Upper lobe of right lung (tissue), 1 donor: ENCODE measurements around the gene RASL11B. TPM values are rescaled to one million over a fixed set of nuclear protein-coding genes. Genes with fewer than 3 reads are reported as not detected.

Experiments
- ATAC-seq: fragments of 200-7000 bp; cut with Tn5 transposase; one replicate; pipeline ENCODE4 v1.9.1; 2020; ENCODE audit warnings: mild to moderate bottlenecking, moderate library complexity
- DNase-seq: peaks from one replicate; pipeline ENCODE4 v3.0.0-alpha.2; 2020
- H3K27ac ChIP-seq: fragments of 200-600 bp; one replicate; pipeline ENCODE4 v1.8.0; 2022
- H3K27me3 ChIP-seq: fragments of 200-600 bp; one replicate; pipeline ENCODE4 v1.8.0; 2022; ENCODE audit warnings: mild to moderate bottlenecking
- H3K36me3 ChIP-seq: fragments of 200-600 bp; one replicate; pipeline ENCODE4 v1.8.0; 2022
- H3K4me1 ChIP-seq: fragments of 200-600 bp; one replicate; pipeline ENCODE4 v1.8.0; 2022
- H3K4me3 ChIP-seq: fragments of 200-600 bp; one replicate; pipeline ENCODE4 v1.8.0; 2022; ENCODE audit warnings: mild to moderate bottlenecking
- H3K9me3 ChIP-seq: fragments of 200-600 bp; one replicate; pipeline ENCODE4 v1.8.0; 2022
- intact Hi-C: fragments of 100-400 bp; cut with DNase I; formaldehyde crosslinking; loops from one replicate; pipeline ENCODE4 v1.11.0; 2022
- total RNA-seq: library from RNA; stranded (reverse); fragmentation: NEBNext Ultra II Directional; extraction: Animal tissue kit (Norgen Biotek cat#: 25700); gene quantifications from one replicate; pipeline ENCODE4 v1.2.1, GENCODE V29; 2021
- TF ChIP-seq, protein P1 (sequence below): fragments of 200-600 bp; IDR thresholded peaks from one replicate; pipeline ENCODE4 v1.8.0; 2022; ENCODE audit warnings: antibody characterized with exemption
- donor health status: DM: no; HTN: yes; CAD: no; lungs with severe emphysema.

Gene RASL11B
- total RNA-seq, 1 donor from 2014 or later = 2.2 TPM

DNA sequence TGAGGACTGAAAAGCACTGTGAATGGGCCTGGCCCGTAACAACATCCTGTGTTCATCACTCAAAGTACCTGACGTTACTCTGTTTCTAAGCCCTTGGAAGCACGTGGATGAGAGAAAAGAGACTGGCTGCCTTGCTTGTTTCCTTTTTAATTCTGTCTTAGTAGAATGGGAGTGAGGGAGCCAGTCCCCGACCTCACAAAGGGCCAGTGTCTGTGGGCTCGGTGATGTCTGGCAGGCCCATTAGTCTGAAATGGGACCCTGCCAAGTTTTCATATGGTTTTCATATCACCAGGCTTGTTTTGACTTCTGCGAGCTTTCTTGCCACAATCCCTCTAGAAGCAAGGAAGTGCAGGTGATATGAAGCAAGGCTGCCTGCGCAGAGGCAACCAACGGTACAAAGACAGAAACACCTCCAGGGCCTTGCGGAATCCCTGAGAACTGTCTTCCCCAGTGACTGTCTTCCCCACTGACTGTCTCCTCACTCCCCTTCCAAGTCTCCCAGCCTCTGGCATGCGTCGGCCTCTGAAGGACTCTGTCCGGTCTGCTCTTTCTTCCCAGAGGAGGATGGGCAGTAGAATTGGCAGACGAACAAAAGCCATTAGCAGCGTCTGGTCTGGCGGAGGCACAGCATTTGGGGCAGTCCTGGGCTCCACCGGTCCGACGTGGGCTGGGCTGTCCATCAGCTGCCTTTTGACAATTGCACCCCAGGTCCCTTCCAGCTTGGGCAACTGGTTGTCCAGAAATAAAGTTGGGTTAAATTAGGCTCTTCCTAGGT is 20.2 kb upstream of the RASL11B start:
- H3K27ac ChIP-seq = no peak overlapping the region

DNA sequence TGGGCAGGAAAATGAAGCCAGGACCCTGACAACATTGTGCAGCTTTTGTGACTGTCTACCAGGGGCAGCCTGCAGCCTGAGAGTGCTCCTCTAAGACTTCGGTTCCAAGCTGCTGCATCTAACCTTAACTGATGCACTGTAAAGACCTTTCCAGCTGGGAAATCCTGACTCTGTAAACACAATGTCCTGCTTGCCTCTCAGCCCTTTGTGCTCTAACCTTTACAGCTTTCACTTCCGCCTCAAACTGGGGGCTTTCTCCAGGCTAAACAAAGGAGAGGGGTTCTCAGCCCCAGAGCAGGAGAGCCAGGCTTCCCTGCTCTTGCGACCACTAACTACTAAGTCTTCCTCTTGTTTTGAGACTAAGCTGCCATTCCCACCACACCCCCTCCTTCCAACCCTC is 19.3 kb upstream of the RASL11B start:
- TF ChIP-seq, protein P1, sequence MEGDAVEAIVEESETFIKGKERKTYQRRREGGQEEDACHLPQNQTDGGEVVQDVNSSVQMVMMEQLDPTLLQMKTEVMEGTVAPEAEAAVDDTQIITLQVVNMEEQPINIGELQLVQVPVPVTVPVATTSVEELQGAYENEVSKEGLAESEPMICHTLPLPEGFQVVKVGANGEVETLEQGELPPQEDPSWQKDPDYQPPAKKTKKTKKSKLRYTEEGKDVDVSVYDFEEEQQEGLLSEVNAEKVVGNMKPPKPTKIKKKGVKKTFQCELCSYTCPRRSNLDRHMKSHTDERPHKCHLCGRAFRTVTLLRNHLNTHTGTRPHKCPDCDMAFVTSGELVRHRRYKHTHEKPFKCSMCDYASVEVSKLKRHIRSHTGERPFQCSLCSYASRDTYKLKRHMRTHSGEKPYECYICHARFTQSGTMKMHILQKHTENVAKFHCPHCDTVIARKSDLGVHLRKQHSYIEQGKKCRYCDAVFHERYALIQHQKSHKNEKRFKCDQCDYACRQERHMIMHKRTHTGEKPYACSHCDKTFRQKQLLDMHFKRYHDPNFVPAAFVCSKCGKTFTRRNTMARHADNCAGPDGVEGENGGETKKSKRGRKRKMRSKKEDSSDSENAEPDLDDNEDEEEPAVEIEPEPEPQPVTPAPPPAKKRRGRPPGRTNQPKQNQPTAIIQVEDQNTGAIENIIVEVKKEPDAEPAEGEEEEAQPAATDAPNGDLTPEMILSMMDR = no peak
- DNase-seq = no peak
- H3K27me3 ChIP-seq = no peaks in the 10 kb centered on the region
- H3K9me3 ChIP-seq = no peaks in the 10 kb centered on the region
- no peaks in the 10 kb centered on the region for H3K36me3 ChIP-seq
- no peak for ATAC-seq
- intact Hi-C loops = no loop called here
- no peak overlapping the region for H3K4me3 ChIP-seq
- H3K27ac ChIP-seq = no peak overlapping the region
- no peaks in the 10 kb centered on the region for H3K4me1 ChIP-seq

More for the DNA sequence above, 20.2 kb upstream of the RASL11B start:
- Histone ChIP-seq H3K4me3 (no peak overlapping the region), H3K36me3 (no peaks in the 10 kb centered on the region), H3K4me1 (no peaks in the 10 kb centered on the region), H3K9me3 (no peaks in the 10 kb centered on the region), H3K27me3 (no peaks in the 10 kb centered on the region)
- ATAC-seq (peak; percentile 23), DNase-seq (no peak)
- intact Hi-C loops = no loop called here
- TF ChIP-seq, protein P1 = no peak

DNA sequence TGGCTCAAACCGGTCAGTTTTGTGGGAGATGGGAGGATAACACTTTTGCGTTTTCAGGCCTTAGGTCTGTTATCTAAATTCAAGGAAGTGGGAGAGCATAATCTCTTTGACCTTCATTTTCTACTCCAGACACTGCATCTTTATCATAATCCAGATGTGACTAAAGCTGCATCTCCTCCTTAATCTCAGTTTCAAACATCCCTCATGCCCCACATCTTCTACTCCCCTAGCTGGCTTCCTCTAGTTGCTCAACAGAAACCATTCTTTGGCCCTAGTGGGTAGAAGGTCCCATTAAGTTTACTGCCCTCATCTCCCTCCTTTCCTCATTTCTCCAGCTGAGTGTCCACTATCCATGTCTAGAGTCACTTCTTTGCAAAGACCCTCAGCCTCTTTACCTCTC is 18.8 kb upstream of the RASL11B start:
- TF ChIP-seq, protein P1 = no peak
- Histone ChIP-seq H3K4me1 (no peaks in the 10 kb centered on the region), H3K36me3 (no peaks in the 10 kb centered on the region), H3K9me3 (no peaks in the 10 kb centered on the region), H3K27me3 (no peaks in the 10 kb centered on the region), H3K4me3 (no peak overlapping the region), H3K27ac (no peak overlapping the region)
- DNase-seq = no peak
- ATAC-seq = no peak
- intact Hi-C loops = no loop called here

DNA sequence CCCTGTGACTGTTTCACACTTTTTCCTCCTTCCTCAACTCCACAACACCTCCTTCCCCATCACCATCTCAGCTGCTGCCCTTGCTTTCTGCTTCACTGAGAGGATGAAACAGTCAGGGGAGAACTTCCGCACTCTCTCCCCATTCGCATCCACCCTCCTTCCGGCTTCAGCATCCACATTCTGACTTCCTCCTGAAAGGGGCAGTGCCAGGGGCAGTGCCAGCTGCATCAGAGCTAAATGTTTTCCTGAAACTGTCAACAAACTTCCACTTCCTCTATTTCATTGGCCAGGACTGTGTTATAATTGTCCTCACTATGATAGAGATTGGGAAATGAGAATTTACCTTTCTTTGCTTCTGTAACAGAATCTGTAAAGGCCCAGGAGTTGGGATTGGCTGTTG is 18.2 kb upstream of the RASL11B start:
- DNase-seq (no peak), ATAC-seq (peak; percentile 76)
- Histone ChIP-seq H3K4me1 (no peaks in the 10 kb centered on the region), H3K27me3 (no peaks in the 10 kb centered on the region), H3K27ac (no peak overlapping the region), H3K9me3 (no peaks in the 10 kb centered on the region), H3K36me3 (no peaks in the 10 kb centered on the region), H3K4me3 (no peak overlapping the region)
- TF ChIP-seq, protein P1 = no peak
- intact Hi-C loops = no loop called here

DNA sequence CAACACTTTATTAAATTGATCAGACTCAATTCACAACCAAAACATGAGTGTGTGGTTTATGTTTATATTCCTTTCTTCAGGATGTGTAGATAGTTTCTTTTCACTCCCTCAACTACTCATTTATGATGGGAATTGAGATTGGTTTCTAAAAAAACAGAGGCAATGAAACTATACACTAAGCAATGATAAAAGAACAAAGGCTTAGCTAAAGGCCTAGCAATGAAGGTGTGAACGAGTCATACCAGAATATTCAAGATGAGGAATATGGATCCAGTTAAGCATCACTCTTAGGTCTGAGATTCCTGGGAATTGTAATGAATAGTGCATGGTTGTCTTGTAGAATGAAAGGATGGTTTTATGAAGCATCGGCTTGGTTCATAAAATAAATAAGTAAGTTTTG is 17.5 kb upstream of the RASL11B start:
- no peaks in the 10 kb centered on the region for H3K4me1 ChIP-seq
- ATAC-seq (no peak), DNase-seq (no peak)
- H3K9me3 ChIP-seq = no peaks in the 10 kb centered on the region
- intact Hi-C loops = no loop called here
- H3K27me3 ChIP-seq = no peaks in the 10 kb centered on the region
- H3K27ac ChIP-seq = no peak overlapping the region
- H3K4me3 ChIP-seq = no peak overlapping the region
- TF ChIP-seq, protein P1 = no peak
- no peaks in the 10 kb centered on the region for H3K36me3 ChIP-seq
